ENCODE measurements around the gene SPDYE4. TPM values are rescaled to one million over a fixed set of nuclear protein-coding genes. Genes with fewer than 3 reads are reported as not detected.

SPDYE4 gene
- total RNA-seq, 1 experiment from 2014 or later = not detected

GRCh38 chr17:8712698-8713097 lies 45.6 kb downstream of the SPDYE4 start:
- no peak for DNase-seq (ENCODE audit: low spot score)

DNA sequence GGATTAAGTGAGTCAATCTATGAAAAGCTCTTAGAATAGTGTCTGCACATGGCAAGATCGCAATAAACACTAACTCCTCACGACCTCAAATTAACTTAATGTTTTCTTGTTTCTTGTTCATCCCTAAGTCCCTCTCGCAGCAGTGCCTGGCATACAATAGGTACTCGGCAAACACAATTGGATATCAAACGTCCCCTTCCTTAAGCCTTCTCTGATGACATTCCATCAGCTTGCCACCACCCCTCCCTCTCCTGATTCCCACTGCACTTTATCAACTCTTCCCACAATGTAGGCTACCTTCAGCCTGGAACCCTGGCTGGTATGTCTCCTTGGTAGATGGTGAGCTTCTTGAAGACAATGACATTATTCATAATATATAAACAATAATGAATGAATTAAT lies 47.1 kb downstream of the SPDYE4 start:
- no peak for DNase-seq (ENCODE audit: low spot score)

DNA sequence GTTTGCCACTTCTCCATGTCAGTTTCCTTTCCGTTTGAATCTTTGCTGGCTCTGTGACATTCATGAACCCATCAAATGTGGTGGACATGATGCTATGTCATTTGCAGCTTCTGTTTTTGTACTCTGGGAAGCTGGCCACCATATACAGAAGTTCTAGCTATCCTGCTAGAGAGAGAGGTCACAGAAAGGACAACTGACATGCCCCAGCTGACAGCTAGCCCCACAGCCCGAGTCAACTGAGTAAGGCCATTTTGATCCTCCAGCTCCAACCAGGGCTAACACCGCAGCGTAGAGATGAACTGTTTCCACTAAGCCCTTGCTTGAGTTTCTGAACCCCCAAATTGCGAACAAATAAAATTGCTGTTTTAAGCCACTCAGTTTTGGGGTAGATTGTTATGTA lies 47.5 kb downstream of the SPDYE4 start:
- DNase-seq (ENCODE audit: low spot score) = no peak

GRCh38 chr17:8709006-8709405 lies 49.3 kb downstream of the SPDYE4 start:
- no peak for DNase-seq (ENCODE audit: low spot score)

DNA sequence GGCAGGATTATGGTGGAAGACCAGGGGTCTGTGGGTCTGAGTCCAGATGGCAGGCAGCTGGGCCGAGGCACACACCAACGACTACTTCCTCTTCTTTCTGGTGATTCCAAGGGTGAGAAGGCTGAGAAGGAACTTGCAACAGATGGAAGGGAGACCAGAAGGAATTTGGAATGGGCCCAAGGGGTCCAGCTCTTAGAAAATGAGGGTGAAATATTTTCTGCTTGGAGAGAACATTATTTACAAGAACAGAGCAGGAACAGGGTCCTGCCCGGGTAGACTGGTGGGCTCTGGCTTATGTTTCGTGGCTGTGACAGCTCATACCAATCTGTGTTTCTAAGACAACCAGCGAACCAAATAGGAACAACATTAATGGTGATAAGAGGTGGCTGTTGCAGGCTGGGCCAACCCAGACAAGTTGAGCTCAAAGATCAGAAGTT lies 50.3 kb downstream of the SPDYE4 start:
- DNase-seq (ENCODE audit: low spot score) = no peak

- no peak for DNase-seq (ENCODE audit: low spot score)
These were observed 50.9 kb downstream of the SPDYE4 start for GRCh38 chr17:8707332-8708024.

GRCh38 chr17:8706431-8706830 lies 51.9 kb downstream of the SPDYE4 start:
- no peak for DNase-seq (ENCODE audit: low spot score)

GRCh38 chr17:8705427-8705826 lies 52.9 kb downstream of the SPDYE4 start:
- no peak for DNase-seq (ENCODE audit: low spot score)

GRCh38 chr17:8703001-8703400 lies 55.3 kb downstream of the SPDYE4 start:
- DNase-seq (ENCODE audit: low spot score) = no peak

- no peak for DNase-seq (ENCODE audit: low spot score)
These were observed 56.6 kb downstream of the SPDYE4 start for GRCh38 chr17:8701754-8702153.

DNA sequence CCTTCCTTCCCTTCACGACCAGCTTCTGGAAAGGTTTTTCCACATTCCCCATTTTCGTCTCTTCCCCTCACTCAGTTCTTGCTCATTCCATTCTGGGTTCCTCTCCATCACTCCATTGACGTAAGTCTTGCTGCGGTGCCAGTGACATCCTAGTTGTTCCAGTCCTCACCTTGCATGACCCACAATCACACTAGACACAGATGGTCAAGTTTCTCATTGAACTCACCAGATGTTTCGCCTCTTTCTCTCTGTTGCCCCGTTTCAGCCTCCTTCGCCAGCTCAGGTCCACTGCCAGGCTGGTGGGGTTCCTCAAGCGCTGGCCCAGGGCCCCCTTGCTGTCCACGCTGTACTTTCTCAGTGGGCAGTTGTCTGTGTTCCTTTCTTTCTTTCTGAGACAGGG lies 57.1 kb downstream of the SPDYE4 start:
- no peak for DNase-seq (ENCODE audit: low spot score)

Other genes starting within 250 kb of the SPDYE4 start
- gene MYH10, start 127.8 kb downstream of the SPDYE4 start, total RNA-seq (2014; rRNA removed; shearing (Covaris generic)) = 20.2 and 21.1 TPM in 2 replicates
- gene CCDC42, start 13.7 kb downstream of the SPDYE4 start, total RNA-seq (2014; rRNA removed; shearing (Covaris generic)) = 0.19 TPM in 1 of 2 replicates, not detected in the other
- gene MFSD6L, start 40.8 kb upstream of the SPDYE4 start, total RNA-seq (2014; rRNA removed; shearing (Covaris generic)) = not detected in 2 replicates
- not detected in 2 replicates for gene PIK3R6, start 109.1 kb upstream of the SPDYE4 start, total RNA-seq (2014; rRNA removed; shearing (Covaris generic))
- gene PIK3R5, start 207.2 kb upstream of the SPDYE4 start, total RNA-seq (2014; rRNA removed; shearing (Covaris generic)) = 0.25 TPM in 1 of 2 replicates, not detected in the other

Data from H4 (cell line).